HG03135 (cell line): ENCODE measurements around the gene UBFD1.
"Not testable (repeated sequence)": the region's sequence is repeated elsewhere in the genome, so short reads cannot be mapped to it uniquely, and the experiment has no call there.

ENCODE experiments used
- ATAC-seq: cut with Tn5 transposase; IDR thresholded peaks from one replicate; pipeline ENCODE4 v1.9.1; 2021; ENCODE audit warnings: mild to moderate bottlenecking, moderate library complexity; ENCODE audit not compliant: unreplicated experiment

UBFD1 gene

GRCh38 chr16:23556881-23557778 is at the start of gene UBFD1, which contains the start of gene EARS2:
UBFD1 (plus strand) TSS chr16:23557727; CDS start chr16:23557743, 16 bp downstream.
EARS2 (minus strand) TSS chr16:23557350; CDS start chr16:23557343, 7 bp downstream.
- peak; percentile 89 for ATAC-seq

- no peak for ATAC-seq
Observed at GRCh38 chr16:23508589-23509440, 48.7 kb upstream of the UBFD1 start.

- no peak for ATAC-seq
Observed at GRCh38 chr16:23509441-23509754, 48.1 kb upstream of the UBFD1 start.

GRCh38 chr16:23509782-23510163 is 47.8 kb upstream of the UBFD1 start:
- no peak for ATAC-seq

- ATAC-seq, result peak; percentile 72
Observed at GRCh38 chr16:23510164-23510914, 47.2 kb upstream of the UBFD1 start, which contains the start of gene GGA2. GGA2 (minus strand) TSS chr16:23510494; CDS start chr16:23510411, 83 bp downstream.

GRCh38 chr16:23510915-23511270 is 46.6 kb upstream of the UBFD1 start:
- not testable (repeated sequence) for ATAC-seq

GRCh38 chr16:23511731-23512130 is 45.8 kb upstream of the UBFD1 start:
- ATAC-seq, result no peak

GRCh38 chr16:23512168-23512695 is 45.3 kb upstream of the UBFD1 start:
- ATAC-seq, result no peak

- no peak for ATAC-seq
Observed at GRCh38 chr16:23514381-23515152, 43.0 kb upstream of the UBFD1 start.

- ATAC-seq, result no peak
Observed at GRCh38 chr16:23515881-23516280, 41.6 kb upstream of the UBFD1 start.

- no peak for ATAC-seq
Observed at GRCh38 chr16:23516366-23517137, 41.0 kb upstream of the UBFD1 start.

- ATAC-seq, result no peak
Observed at GRCh38 chr16:23518435-23518891, 39.1 kb upstream of the UBFD1 start.

- no peak for ATAC-seq
Observed at GRCh38 chr16:23519282-23519681, 38.2 kb upstream of the UBFD1 start.

GRCh38 chr16:23520500-23520899 is 37.0 kb upstream of the UBFD1 start:
- ATAC-seq, result no peak

- ATAC-seq, result no peak
Observed at GRCh38 chr16:23521037-23521743, 36.3 kb upstream of the UBFD1 start.

GRCh38 chr16:23521965-23522364 is 35.6 kb upstream of the UBFD1 start:
- ATAC-seq, result no peak

GRCh38 chr16:23523321-23523720 is 34.2 kb upstream of the UBFD1 start:
- ATAC-seq, result no peak

- ATAC-seq, result no peak
Observed at GRCh38 chr16:23523876-23524385, 33.6 kb upstream of the UBFD1 start.
